ENCODE measurements around the gene TIMELESS.

DNA sequence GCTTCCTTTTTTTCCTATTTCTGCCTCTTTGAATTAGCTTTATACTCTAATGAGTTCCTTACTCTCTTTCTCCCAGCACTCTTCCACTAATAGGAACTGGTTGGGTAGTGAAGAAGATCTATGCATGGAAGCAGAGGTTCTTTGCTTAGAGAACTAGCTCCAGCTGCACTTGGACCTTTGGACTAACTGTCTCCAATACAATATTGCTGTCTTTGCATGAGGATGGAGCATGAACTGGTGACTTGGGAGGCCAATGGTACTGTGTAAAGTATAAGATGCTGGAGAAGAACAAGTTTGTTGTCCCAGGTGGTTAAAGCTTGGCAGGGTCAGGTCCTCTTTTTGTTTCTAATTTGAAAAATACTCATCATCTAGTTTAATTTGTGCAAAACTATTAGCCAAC is 41.1 kb upstream of the TIMELESS start:
- TF ChIP-seq, protein P1, sequence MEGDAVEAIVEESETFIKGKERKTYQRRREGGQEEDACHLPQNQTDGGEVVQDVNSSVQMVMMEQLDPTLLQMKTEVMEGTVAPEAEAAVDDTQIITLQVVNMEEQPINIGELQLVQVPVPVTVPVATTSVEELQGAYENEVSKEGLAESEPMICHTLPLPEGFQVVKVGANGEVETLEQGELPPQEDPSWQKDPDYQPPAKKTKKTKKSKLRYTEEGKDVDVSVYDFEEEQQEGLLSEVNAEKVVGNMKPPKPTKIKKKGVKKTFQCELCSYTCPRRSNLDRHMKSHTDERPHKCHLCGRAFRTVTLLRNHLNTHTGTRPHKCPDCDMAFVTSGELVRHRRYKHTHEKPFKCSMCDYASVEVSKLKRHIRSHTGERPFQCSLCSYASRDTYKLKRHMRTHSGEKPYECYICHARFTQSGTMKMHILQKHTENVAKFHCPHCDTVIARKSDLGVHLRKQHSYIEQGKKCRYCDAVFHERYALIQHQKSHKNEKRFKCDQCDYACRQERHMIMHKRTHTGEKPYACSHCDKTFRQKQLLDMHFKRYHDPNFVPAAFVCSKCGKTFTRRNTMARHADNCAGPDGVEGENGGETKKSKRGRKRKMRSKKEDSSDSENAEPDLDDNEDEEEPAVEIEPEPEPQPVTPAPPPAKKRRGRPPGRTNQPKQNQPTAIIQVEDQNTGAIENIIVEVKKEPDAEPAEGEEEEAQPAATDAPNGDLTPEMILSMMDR (IDR thresholded peaks at IDR 0.05; ENCODE audit: low read length), result no peak
- no peak for TF ChIP-seq EZH2phosphoT487 (IDR thresholded peaks at IDR 0.05; ENCODE audit: low read length)
